Measurements from ENCODE around the gene CHST1. TPM values are rescaled to one million over a fixed set of nuclear protein-coding genes. Genes with fewer than 3 reads are reported as not detected.

The CHST1 gene
- total RNA-seq, 3 donors from 2014 or later (not counting 1 experiment from before 2014, with no cell fraction given), result not detected

DNA sequence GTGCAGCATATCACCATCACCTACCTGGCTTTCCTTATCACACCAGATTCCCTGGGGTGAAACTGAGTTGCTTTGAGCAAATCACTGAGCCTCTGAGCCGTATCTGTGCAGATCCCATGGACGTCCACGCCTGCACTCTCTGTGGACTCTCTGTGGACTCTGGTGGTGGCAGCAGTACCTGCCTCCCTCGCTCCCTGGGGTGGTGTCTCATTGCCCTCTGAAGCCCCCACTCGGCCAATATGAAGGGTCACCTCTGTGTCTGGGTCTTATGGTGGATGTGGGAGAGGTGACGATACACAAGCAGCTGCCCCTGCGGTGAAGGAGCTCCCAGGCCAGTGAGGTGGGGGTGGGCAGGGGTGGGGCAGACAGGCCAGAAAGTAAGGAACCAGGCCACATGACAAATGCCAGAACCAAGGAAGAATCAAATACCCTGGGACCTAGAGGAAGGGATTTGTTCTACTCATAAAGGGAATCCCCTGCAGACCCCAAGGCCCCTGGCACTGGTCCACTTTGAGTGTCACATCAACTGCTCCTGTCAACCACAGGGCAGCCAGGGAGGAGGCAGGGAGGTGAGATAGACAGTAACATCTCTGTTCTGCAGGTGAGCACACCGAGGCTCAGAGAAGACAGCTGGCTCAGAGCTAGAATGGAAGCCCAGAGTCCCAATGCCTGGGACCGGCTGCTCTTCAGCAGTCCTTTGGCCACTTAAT lies 9.2 kb upstream of the CHST1 start:
- intact Hi-C loops (cut with micrococcal nuclease), result no loop called here
- H3K4me1 ChIP-seq (ENCODE audit: control insufficient read depth, insufficient read depth, low read length), result no peaks in the 10 kb centered on the region
- no peak overlapping the region for H3K4me3 Mint-ChIP-seq
- 89% methylated on average over 9 of the region's 9 CpGs for WGBS (ENCODE audit: insufficient coverage)
- H3K9me3 ChIP-seq (ENCODE audit: control insufficient read depth, insufficient read depth, low read length), result no peaks in the 10 kb centered on the region
- H3K4me1 Mint-ChIP-seq, result no peaks in the 10 kb centered on the region
- no peaks in the 10 kb centered on the region for H3K9me3 Mint-ChIP-seq
- H3K36me3 Mint-ChIP-seq, result no peaks in the 10 kb centered on the region
- DNase-seq, result no peak
- H3K27ac ChIP-seq (ENCODE audit: low read length), result no peak overlapping the region
- no peaks in the 10 kb centered on the region for H3K36me3 ChIP-seq (ENCODE audit: control insufficient read depth, insufficient read depth, low read length)
- H3K27me3 ChIP-seq (ENCODE audit: control insufficient read depth, insufficient read depth, low read length), result no peaks in the 10 kb centered on the region
- TF ChIP-seq, protein P1, sequence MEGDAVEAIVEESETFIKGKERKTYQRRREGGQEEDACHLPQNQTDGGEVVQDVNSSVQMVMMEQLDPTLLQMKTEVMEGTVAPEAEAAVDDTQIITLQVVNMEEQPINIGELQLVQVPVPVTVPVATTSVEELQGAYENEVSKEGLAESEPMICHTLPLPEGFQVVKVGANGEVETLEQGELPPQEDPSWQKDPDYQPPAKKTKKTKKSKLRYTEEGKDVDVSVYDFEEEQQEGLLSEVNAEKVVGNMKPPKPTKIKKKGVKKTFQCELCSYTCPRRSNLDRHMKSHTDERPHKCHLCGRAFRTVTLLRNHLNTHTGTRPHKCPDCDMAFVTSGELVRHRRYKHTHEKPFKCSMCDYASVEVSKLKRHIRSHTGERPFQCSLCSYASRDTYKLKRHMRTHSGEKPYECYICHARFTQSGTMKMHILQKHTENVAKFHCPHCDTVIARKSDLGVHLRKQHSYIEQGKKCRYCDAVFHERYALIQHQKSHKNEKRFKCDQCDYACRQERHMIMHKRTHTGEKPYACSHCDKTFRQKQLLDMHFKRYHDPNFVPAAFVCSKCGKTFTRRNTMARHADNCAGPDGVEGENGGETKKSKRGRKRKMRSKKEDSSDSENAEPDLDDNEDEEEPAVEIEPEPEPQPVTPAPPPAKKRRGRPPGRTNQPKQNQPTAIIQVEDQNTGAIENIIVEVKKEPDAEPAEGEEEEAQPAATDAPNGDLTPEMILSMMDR (IDR thresholded peaks at IDR 0.05), result no peak
- H3K27me3 Mint-ChIP-seq (ENCODE audit: low read depth in 2 of 2), result peaks cover under 1 to 3% of the 10 kb centered on the region in 2 donors
- H3K4me3 ChIP-seq (ENCODE audit: low read length), result no peak overlapping the region
- no peak overlapping the region for H3K27ac Mint-ChIP-seq
- ATAC-seq, result no peak

DNA sequence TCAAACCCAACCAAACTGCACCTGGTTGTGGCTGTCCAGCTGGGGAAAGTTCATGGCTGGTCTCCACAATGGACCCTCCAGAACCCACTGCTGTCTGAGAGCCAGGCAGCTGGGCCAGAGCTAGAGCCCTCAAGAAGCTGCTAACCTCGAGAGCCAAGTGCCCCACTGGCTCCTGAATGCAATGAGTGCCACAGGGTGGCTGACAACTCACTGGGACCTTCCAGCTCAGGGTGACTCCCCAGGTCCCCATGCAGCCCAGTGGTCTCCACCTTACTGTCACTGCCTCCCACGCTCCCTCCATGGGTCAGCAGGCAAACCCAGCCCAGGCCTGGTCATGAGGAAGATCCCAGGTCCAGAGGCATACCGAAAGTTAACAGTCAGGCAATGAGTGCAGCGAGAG lies 8.0 kb upstream of the CHST1 start:
- H3K4me1 ChIP-seq (ENCODE audit: control insufficient read depth, insufficient read depth, low read length), result no peaks in the 10 kb centered on the region
- no peaks in the 10 kb centered on the region for H3K27me3 ChIP-seq (ENCODE audit: control insufficient read depth, insufficient read depth, low read length)
- no peaks in the 10 kb centered on the region for H3K9me3 Mint-ChIP-seq
- H3K9me3 ChIP-seq (ENCODE audit: control insufficient read depth, insufficient read depth, low read length), result no peaks in the 10 kb centered on the region
- H3K27ac ChIP-seq (ENCODE audit: low read length), result no peak overlapping the region
- no peak overlapping the region for H3K4me3 Mint-ChIP-seq
- H3K27ac Mint-ChIP-seq, result no peak overlapping the region
- H3K36me3 ChIP-seq (ENCODE audit: control insufficient read depth, insufficient read depth, low read length), result no peaks in the 10 kb centered on the region
- no peaks in the 10 kb centered on the region for H3K4me1 Mint-ChIP-seq
- WGBS (ENCODE audit: insufficient coverage), result 83% methylated on average over 4 of the region's 4 CpGs
- H3K4me3 ChIP-seq (ENCODE audit: low read length), result no peak overlapping the region
- TF ChIP-seq, protein P1 (IDR thresholded peaks at IDR 0.05), result no peak
- intact Hi-C loops (cut with micrococcal nuclease), result no loop called here
- H3K27me3 Mint-ChIP-seq (ENCODE audit: low read depth in 2 of 2), result peaks cover 6 to 7% of the 10 kb centered on the region in 2 donors
- no peaks in the 10 kb centered on the region for H3K36me3 Mint-ChIP-seq
- ATAC-seq, result no peak
- no peak for DNase-seq

DNA sequence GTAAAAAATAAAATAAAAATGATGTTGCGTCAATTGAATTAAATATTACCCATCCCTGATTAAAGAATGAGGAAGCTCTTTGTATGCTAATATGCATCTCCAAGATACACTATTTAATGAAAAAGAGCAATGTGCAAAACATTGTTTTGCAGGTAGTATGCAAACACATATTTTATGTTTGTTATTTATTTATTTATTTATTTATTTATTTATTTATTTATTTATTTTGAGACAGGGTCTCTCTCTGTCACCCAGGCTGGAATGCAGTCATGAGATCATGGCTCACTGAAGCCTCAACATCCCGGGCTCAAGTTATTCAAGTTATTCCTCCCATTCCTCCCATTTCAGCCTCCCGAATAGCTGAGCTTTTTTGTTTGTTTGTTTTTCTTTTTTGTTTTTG lies 7.2 kb upstream of the CHST1 start:
- Histone ChIP-seq H3K4me3 (ENCODE audit: low read length) (no peak overlapping the region), H3K4me1 (ENCODE audit: control insufficient read depth, insufficient read depth, low read length) (no peaks in the 10 kb centered on the region), H3K27ac (ENCODE audit: low read length) (no peak overlapping the region), H3K36me3 (ENCODE audit: control insufficient read depth, insufficient read depth, low read length) (no peaks in the 10 kb centered on the region), H3K27me3 (ENCODE audit: control insufficient read depth, insufficient read depth, low read length) (no peaks in the 10 kb centered on the region), H3K9me3 (ENCODE audit: control insufficient read depth, insufficient read depth, low read length) (no peaks in the 10 kb centered on the region)
- TF ChIP-seq, protein P1 (IDR thresholded peaks at IDR 0.05), result no peak
- WGBS (ENCODE audit: insufficient coverage), result 100% methylated on average over 2 of the region's 3 CpGs
- H3K27me3 Mint-ChIP-seq (ENCODE audit: low read depth in 2 of 2), result peaks cover 10 to 14% of the 10 kb centered on the region in 2 donors
- H3K4me1 Mint-ChIP-seq, result no peaks in the 10 kb centered on the region
- intact Hi-C loops (cut with micrococcal nuclease), result no loop called here
- no peak overlapping the region for H3K4me3 Mint-ChIP-seq
- H3K9me3 Mint-ChIP-seq, result no peaks in the 10 kb centered on the region
- DNase-seq (no peak), ATAC-seq (no peak)
- H3K27ac Mint-ChIP-seq, result no peak overlapping the region
- no peaks in the 10 kb centered on the region for H3K36me3 Mint-ChIP-seq
